T-helper 1 cell treated with Interleukin-12 subunit alpha and Interleukin-12 subunit beta and Interleukin-4 antibody, amounts not matched to agents 30 ng/mL and 1 ng/mL, for 36 hours (primary cell): ENCODE data around the gene HDAC4. TPM values are rescaled to one million over a fixed set of nuclear protein-coding genes. Genes with fewer than 3 reads are reported as not detected.

Experiments used
- intact Hi-C: fragments of 100-400 bp; cut with micrococcal nuclease; formaldehyde crosslinking; loops from one replicate; pipeline ENCODE4 v1.15.1; 2024
- total RNA-seq: library from RNA; stranded (reverse); gene quantifications from 2 replicates; pipeline ENCODE4 v1.2.3, GENCODE V29; 2022

The HDAC4 gene
- total RNA-seq, 1 donor from 2014 or later: 82.1 TPM

DNA sequence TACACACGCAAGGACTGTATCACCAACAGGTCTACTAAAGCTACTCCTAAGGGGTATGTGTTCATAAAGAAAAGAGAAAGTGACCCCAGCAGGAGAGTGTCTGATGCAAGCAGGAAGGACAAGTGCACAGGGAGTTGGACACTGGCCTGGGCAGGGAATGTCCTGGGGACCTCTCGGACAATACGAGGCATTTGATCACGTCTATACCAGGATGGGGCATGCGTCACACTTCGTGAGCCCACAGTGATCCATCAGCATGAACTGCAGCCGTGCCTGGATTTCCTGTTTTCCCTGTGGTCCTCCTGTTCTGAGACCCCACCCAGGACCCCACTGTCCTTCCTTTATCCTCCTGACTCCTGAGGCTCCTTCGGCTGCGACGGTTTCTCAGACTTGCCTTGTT, 113.9 kb downstream of the HDAC4 start:
- intact Hi-C loops: loop anchor here (2.0 to 10.0 kb wide), 2 partner anchors 70 to 1278 kb away; partner anchors contain the start of genes DUSP28 and RNPEPL1

DNA sequence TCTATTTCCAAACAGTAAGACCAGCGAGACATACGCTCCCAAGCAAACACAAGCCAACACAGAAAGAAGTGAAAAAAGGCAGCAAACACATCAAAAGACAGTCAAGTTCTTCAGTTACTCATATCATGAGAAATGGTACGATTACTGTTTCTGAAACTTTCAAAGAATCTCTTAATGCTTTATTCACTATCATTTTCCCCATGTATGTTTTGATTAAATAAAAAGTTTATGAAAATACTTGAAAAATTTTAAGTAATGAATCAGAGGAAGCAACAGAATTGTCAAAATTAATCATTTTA, 114.9 kb downstream of the HDAC4 start:
- intact Hi-C loops: loop anchor here (1.0 to 10.0 kb wide), 4 partner anchors 11 to 1279 kb away; partner anchors contain the start of genes DUSP28 and RNPEPL1

DNA sequence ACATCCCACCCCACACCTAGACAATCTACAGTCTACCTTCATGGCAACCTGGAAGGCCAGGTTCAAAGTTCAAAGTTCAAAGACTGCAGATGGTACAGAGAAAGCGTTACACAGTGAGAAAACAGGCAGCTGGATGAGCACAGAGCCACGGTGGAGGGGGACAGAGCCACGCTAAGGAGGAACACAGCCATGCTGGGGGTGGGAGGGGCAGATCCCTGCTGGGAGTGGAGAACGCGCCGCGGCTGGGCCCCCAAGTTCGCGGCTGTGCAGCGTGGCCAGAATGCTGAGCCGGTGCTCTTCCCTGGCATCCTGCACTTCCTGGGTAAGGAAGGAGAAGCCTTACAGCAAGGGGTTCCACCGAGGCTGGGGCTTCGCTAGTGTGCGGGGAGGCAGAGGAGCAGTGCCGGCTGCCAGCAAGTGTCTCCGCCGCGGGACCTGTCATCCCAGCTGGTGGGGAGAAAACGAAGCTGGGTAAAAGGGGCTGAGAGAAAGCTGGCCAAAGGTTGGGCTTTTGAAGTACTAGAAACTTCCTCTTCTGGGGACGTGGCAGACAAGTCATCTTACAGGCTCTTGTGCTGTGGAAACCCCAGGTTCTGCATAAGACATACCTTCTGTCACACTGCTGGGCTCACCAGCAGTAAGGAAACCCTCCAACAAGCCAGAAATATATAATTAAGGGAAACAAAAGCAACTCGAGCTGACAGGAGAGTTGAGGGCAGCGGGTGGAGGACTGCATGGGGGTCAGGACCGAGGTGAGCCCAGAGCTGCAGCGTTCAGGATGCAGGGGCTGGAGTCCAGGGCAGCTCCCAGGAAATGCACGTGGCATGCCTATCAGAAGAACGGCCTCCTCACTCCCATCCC, 115.5 kb downstream of the HDAC4 start:
- intact Hi-C loops: loop anchor here (1.0 to 10.0 kb wide), 3 partner anchors 10 to 1280 kb away; partner anchors contain the start of genes DUSP28 and RNPEPL1

DNA sequence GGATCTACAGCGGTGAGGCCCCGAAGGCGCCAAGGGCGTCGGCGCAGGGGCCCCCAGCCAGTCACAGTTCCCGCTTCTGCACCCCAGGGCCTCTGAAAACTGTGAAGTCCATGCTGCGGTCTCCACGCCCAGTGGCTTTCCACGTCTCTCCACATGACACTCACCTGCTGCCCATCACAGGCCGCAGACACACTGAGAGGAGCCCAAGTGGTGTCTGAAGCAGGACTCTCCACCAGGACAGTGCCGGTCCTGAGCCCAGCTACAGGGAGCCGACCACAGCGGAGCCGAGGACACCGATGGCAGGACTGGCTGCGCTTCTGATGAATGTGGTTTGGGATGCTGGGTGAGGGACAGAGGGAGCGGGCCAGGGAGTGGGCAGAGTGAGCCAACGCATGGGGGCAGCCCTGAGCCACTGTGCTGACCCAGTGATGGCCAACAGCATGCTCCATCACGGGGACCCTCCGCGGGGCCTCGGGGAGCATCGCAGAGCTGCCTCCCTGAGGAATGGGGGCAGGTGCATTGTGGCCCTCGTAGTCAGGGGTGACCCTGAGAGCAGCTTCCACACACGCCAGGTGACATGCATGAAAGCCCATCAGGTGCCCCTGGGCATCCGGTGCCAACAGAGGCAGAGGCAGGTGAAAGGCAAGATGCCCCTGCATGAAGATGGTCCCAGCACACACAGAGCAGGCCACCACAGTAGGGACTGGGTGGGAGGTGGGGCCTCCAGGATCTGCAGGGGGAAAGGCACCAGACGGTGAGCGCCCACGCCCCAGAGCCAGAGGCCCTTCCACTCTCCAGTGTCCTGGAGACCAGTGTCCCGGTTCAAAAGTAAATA, 116.6 kb downstream of the HDAC4 start:
- intact Hi-C loops: loop anchor here (10.0 kb wide), 1 partner anchor 1281 kb away; the partner anchor contains the start of genes DUSP28 and RNPEPL1

DNA sequence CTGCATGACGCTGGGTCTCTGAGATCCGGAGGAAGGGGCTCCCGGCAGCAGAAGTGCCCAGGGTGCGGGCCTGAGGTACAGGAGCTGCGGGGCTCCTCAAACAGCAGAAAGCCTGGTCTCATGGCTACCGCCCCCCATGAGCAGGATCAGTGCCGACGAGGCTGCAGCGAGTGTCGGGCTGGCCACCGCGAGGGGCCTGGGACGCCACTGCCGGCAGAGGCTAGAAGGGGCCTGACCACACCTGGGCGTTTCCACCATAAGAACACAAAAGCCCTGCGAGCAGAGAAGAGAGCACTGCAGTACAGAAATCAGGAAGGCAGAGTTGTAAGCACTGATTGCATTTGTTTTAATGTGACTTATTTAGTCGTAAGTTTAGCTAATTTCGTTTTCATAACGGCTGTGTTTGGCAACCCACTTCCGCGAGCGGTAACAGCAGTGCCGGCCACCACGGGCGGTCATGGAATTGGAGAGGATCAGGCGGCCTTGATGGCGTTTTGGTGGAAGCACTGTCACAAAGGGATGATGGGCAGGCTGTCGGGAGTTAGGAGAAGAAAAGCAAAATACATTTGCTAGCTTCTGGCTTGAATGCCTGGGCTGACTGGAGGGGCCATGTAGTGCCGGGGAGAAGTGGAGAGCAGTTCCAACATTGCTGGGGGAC, 117.4 kb downstream of the HDAC4 start:
- intact Hi-C loops: loop anchor here (10.0 kb wide), 1 partner anchor 1281 kb away; the partner anchor contains the start of genes DUSP28 and RNPEPL1

DNA sequence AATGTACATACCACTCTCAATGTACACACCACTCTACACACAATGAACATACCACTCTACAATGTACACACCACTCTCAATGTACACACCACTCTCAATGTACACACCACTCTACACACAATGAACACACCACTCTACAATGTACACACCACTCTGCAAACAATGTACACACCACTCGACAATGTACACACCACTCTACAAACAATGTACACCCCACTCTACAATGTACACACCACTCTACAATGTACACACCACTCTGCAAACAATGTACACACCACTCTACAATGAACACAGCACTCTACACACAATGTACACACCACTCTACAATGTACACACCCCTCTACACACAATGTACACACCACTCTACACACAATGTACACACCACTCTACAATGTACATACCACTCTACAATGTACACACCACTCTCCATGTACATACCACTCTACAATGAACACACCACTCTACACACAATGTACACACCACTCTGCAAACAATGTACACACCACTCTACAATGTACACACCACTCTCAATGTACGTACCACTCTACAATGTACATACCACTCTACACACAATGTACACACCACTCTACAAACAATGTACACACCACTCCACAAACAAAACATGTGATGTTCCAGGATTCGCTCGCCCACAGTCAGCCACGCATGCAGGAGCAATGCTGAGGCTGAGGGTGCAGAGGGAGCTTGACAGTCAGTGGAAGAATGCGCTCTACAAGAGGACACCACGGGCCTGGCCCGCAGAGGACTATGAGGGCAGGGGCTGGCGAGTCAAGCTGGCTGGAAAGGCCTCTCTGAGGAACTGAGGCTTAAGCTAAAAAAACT, 118.2 kb downstream of the HDAC4 start:
- intact Hi-C loops: loop anchor here (10.0 kb wide), 1 partner anchor 1282 kb away; the partner anchor contains the start of genes DUSP28 and RNPEPL1

DNA sequence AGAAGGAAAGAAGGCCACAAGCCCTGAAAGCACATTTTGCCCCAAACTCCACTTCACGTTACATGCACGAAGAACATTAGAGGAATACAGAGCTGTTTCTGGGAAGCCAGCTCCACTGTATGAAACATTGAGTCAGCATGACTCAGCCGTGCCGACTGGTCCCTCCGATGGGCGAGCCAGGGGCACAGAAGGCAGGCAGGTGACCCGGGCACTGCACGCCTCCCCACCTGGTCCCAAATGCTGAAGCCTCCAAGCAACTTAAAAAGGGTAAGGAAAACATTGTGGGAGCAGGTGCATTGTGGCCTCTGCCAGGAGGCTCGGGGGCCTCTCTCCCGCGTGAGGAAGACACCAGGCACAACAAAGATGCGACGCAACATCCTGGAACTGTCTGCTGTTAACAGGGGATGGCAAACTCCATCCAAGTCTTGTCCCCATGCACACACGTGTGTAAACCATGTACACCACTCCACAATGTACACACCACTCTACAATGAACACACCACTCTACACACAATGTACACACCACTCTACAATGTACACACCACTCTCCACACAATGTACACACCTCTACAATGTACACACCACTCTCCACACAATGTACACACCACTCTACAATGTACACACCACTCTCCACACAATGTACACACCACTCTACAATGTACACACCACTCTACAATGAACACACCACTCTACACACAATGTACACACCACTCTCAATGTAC, 120.4 kb downstream of the HDAC4 start:
- intact Hi-C loops: loop anchor here (10.0 kb wide), 1 partner anchor 1284 kb away; the partner anchor contains the start of genes DUSP28 and RNPEPL1

DNA sequence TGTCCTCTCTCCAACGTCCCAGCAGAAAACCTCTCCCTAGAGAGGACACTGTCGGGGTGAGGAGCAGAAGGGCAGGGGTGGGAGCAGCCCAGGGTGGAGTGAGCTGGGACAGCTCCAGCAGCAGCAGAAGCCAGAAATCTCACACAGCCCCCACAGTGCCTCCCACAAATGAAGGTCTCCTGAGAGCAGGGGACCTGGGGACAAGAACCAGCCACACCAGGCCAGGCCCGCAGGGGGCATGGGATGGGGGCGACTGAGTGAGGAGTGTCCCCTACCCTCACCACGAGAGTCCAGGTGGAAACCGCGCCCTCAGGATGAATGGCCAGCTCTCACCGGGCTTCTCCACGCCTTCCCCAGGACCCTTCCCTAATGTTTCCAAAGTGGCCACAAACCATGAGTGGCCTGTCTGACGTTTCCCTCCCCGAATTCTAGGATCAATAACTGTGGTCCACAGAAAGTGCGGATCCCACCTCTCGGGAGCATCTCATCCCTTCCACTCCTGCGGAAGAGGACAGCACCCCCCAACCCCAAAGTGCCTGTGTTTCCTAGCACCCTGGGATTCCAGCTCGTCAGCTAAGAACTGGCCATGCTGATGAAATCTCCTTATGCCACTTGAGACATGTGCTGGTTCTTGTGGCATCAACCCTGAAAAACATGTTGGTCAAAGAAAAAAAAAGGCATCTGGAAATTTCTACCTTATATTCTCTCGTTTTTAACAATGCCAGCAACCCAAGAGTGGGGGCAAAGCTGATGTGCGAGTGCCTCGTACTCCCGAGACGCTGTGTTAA, 121.1 kb downstream of the HDAC4 start:
- intact Hi-C loops: loop anchor here (10.0 kb wide), 1 partner anchor 1285 kb away; the partner anchor contains the start of genes DUSP28 and RNPEPL1

DNA sequence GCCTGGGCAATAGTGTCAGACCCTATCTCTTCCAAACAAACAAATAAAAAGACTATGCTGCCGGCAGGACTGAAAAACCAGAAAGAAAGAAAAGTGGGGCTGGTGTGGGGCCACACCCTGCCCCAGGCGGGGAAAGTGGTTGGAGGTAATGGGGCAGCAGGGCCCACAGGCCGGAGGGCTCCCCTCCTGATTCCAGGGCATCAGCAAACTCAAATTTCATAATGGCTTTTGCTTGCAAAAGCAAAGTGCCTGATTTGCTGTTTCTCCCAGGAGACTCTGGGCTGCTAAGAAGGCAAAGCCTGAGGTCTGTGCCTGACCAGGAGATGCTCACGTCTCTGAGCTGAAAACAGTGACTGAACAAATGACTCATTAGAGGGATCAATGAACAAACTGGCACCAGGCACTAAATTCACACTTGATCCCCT, 121.9 kb downstream of the HDAC4 start:
- intact Hi-C loops: no loop called here

DNA sequence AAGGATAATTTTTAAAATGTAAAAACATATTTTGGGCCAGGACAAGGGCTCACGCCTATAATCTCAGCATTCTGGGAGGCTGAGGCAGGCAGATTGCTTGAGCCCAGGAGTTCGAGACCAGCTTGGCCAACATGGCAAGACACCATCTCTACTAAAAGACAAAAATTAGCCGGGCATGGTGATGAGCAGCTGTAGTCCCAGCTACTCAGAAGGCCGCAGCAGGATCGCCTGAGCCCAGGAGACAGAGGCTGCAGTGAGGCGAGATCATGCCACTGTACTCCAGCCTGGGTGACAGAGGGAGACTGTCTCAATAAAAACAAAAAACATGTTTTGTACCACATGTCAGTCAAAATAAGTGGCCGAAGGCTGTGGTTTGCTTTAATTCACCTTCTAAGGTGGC, 122.5 kb downstream of the HDAC4 start:
- intact Hi-C loops: no loop called here

DNA sequence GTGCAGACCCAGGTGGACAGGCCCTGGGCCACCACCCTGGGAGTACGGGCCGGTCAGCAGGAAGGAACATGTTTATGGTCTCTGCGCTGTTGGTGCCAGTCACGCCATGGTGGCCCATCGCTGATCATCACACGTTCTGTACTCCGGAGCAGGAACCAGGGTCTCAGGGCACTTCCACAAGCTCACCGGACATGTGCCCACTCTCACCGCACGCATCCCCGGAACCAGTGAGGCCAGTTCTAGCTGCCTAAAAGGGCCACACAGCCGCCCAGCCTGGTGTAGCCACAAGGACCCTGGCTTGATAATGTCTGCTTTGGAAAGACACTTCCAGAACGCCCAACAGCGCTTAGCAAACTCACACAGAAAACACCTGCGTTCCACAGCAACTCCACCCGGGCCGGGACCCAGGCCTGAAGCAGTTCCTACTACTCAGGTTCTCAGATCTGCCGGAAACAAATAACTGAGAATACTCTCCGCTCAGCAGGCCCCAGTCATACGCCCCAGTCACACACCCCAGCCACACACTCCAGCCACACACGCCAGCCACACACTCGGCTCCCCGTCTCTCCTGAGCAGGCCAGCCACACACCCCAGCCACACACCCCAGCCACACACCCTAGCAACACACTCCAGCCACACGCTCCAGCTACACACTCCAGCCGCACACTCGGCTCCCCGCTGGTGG, 123.3 kb downstream of the HDAC4 start:
- intact Hi-C loops: no loop called here

DNA sequence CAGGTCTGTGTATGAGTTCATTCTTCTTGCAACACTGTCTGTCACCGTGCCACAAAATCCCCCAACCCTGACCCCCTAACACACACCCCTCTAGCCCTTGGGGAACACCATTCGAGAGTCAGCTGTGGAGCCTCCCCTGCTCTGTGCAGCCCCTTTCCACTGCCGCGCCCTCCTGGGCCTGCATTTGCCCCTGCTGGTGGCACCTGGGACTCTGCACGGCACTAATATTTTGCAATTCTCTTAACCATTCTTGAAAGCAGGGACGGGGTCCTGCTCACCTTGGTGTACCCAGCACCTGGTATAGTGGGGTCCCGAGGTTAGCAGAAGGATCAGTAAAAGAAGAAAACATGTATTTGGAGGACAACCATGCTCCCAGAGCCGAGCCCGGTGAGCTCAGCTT, 124.0 kb downstream of the HDAC4 start:
- intact Hi-C loops: no loop called here

DNA sequence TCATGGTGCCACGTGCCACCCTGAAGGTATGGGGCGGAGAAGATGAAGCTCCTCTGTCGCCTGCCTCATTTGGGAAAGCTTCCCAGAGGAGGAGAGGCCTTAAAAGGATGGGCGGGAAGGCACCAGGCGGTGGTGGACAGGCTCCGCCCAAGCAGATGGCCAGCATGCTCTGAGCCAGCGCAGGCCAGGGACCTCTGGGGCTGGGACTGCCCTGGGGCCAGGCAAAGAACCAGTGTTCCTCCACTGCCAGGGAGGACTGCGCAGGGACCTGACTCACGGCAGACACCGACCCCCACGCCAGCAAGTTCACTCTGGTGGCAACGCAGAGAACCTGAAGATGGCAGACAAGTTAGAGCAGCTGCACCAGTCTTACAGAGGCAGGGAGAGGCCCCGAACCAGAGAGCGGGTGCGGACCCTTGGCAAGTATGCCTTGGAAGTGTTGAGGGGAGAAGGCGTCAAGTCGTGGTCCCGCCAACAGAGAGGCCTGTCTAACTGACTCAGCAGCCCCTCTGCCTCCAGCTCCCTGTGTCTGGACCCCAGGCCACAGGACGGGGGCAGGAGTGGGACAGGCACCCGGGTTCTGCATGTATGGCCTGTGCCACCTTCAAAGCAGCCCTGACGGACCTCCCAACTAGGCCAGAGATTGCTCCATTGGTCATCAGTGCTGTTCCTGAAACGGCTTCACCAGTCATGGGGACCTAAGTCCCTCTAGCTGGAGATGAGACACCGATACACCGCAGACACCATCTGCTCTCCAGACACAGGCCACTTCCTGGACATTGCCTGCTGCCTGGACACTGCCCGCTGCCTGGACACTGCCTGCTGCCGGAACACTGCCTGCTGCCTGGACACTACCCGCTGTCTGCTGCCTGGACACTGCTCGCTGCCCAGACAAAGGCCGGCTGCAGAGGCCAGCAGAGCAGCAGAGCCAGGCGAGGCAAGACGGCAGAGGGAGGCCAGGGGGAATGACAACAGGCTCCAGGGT, 124.7 kb downstream of the HDAC4 start:
- intact Hi-C loops: loop anchor here (1.0 to 2.0 kb wide), 10 partner anchors 9 to 125 kb away; partner anchors contain the start of gene HDAC4

DNA sequence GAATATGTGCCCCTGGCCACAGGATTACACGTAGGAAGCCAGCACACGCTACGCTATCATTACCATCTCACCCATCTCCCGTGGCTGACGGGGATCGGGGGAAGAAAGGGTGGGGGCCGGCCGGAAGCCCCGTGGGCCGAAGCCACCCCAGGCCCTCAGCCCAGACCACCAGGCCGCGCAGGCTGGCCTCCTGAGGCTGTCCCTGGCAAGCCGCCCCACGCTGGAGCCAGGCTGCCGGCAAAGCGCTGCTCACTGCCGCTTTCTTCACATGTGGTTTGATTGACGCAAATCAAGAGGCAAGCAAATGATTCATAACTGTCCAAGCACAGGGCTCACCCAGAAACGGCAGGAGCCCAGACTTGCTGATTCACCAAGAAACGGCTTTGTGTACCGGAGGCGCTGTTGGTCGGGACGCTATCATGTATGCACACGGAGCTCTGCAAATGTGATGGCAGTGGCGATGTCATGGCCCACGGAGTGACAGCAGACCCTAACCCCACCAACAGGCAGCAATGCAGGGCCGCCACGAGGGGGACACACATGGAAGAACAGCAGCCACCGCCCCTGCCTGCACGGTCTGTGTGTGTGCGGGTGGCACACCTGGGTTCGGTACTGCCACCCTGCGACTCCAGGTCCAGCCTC, 125.7 kb downstream of the HDAC4 start:
- intact Hi-C loops: loop anchor here (1.0 to 2.0 kb wide), 10 partner anchors 8 to 126 kb away; partner anchors contain the start of gene HDAC4

DNA sequence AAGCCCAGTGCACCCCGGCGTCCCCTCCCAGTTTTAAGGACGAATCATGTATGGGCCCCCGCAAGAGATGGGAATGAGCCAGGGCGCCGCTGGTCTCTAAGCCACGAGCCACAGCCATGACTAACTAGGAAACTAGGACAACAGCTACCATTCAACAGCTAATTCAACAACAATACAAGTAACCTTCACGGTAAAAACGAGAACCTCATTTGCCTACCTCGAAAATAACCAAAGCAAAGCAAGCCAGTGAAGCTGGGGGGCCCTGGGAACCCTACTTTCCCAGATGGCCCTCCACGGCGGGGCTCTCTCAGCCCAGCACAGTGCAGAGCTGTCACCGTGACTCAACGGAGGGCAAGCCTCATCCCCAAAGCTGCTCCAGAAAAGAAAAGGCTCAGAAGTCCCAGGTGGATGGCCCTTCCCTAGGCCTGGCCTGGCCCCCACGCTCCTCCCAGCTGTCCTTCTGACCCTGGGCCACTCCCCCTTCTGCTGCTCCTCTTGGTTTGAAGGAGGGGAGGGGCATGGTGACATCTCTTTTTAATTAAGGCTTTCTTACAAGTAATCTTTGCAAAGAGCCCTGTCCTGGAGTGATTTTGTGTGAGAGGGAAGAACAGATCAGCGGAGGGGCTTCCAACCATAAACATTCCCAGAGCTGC, 126.3 kb downstream of the HDAC4 start:
- intact Hi-C loops: loop anchor here (1.0 to 2.0 kb wide), 10 partner anchors 7 to 127 kb away; partner anchors contain the start of gene HDAC4
